Brain microvascular endothelial cell (primary cell): ENCODE measurements around the gene COL8A1.

Source experiments
- DNase-seq: peaks from one replicate; pipeline ENCODE4 v3.0.0-alpha.2; 2020
- H3K27ac ChIP-seq: fragments of 250-450 bp; sonication (Bioruptor Pico); 2 replicates; pipeline ENCODE4 v1.5.1; 2020; ENCODE audit warnings: mild to moderate bottlenecking, moderate library complexity
- H3K27me3 ChIP-seq: fragments of 250-450 bp; sonication (Bioruptor Pico); replicated peaks from 2 replicates; pipeline ENCODE4 v1.5.1; 2020; ENCODE audit warnings: mild to moderate bottlenecking
- H3K36me3 ChIP-seq: fragments of 250-450 bp; sonication (Bioruptor Pico); replicated peaks from 2 replicates; pipeline ENCODE4 v1.5.1; 2020; ENCODE audit warnings: mild to moderate bottlenecking
- H3K4me3 ChIP-seq: 2 replicates; pipeline ENCODE4 v1.5.1; 2011; ENCODE audit warnings: low read depth, mild to moderate bottlenecking, control low read depth, low read length, moderate library complexity
- CTCF ChIP-seq: IDR thresholded peaks from 2 replicates; pipeline ENCODE4 v1.5.1; 2011; ENCODE audit warnings: low read depth, mild to moderate bottlenecking, moderate library complexity, low read length, control low read depth, inconsistent platforms; ENCODE audit errors: missing control alignments
- in situ Hi-C: cut with HindIII; loops from 2 replicates; pipeline ENCODE4 v1.10.0; 2017; ENCODE audit warnings: low sequenced_read_pairs, low pct_ligation_motif_present

Gene COL8A1

GRCh38 chr3:99758502-99759177, 120.2 kb downstream of the COL8A1 start:
- H3K27ac ChIP-seq: no peak overlapping the region
- in situ Hi-C loops: no loop called here
- H3K4me3 ChIP-seq: no peak overlapping the region
- peaks cover 11% of the 10 kb centered on the region for H3K36me3 ChIP-seq
- H3K27me3 ChIP-seq: no peaks in the 10 kb centered on the region
- TF ChIP-seq CTCF: no peak
- DNase-seq: no peak

- Histone ChIP-seq H3K36me3 (peaks cover 6% of the 10 kb centered on the region), H3K27me3 (no peaks in the 10 kb centered on the region), H3K4me3 (no peak overlapping the region), H3K27ac (no peak overlapping the region)
- DNase-seq: no peak
- no peak for TF ChIP-seq CTCF
- in situ Hi-C loops: no loop called here
Observed at GRCh38 chr3:99760031-99760430, 121.6 kb downstream of the COL8A1 start.

GRCh38 chr3:99760629-99761028, 122.2 kb downstream of the COL8A1 start:
- Histone ChIP-seq H3K27ac (no peak overlapping the region), H3K27me3 (no peaks in the 10 kb centered on the region), H3K4me3 (no peak overlapping the region), H3K36me3 (peaks cover 6% of the 10 kb centered on the region)
- in situ Hi-C loops: no loop called here
- DNase-seq: peak; percentile 12
- TF ChIP-seq CTCF: no peak

- Histone ChIP-seq H3K4me3 (no peak overlapping the region), H3K36me3 (no peaks in the 10 kb centered on the region), H3K27ac (no peak overlapping the region), H3K27me3 (no peaks in the 10 kb centered on the region)
- in situ Hi-C loops: no loop called here
- DNase-seq: no peak
- TF ChIP-seq CTCF: no peak
Observed at GRCh38 chr3:99761415-99762165, 123.2 kb downstream of the COL8A1 start.

GRCh38 chr3:99762901-99763300, 124.5 kb downstream of the COL8A1 start:
- Histone ChIP-seq H3K36me3 (no peaks in the 10 kb centered on the region), H3K27me3 (no peaks in the 10 kb centered on the region), H3K4me3 (no peak overlapping the region), H3K27ac (no peak overlapping the region)
- DNase-seq: no peak
- TF ChIP-seq CTCF: no peak
- in situ Hi-C loops: no loop called here
